ENCODE results near the gene RAPGEF5.

RAPGEF5 gene

GRCh38 chr7:22156205-22156604 is 200.7 kb downstream of the RAPGEF5 start:
- H3K4me3 Mint-ChIP-seq, result no peak overlapping the region
- H3K36me3 Mint-ChIP-seq (ENCODE audit: low read depth), result no peaks in the 10 kb centered on the region
- TF ChIP-seq, protein P1, sequence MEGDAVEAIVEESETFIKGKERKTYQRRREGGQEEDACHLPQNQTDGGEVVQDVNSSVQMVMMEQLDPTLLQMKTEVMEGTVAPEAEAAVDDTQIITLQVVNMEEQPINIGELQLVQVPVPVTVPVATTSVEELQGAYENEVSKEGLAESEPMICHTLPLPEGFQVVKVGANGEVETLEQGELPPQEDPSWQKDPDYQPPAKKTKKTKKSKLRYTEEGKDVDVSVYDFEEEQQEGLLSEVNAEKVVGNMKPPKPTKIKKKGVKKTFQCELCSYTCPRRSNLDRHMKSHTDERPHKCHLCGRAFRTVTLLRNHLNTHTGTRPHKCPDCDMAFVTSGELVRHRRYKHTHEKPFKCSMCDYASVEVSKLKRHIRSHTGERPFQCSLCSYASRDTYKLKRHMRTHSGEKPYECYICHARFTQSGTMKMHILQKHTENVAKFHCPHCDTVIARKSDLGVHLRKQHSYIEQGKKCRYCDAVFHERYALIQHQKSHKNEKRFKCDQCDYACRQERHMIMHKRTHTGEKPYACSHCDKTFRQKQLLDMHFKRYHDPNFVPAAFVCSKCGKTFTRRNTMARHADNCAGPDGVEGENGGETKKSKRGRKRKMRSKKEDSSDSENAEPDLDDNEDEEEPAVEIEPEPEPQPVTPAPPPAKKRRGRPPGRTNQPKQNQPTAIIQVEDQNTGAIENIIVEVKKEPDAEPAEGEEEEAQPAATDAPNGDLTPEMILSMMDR (IDR thresholded peaks at IDR 0.05; ENCODE audit: unreplicated experiment in 3 of 3), result no peak
- H3K27me3 Mint-ChIP-seq (ENCODE audit: low read depth), result no peaks in the 10 kb centered on the region
- H3K9me3 Mint-ChIP-seq, result no peaks in the 10 kb centered on the region
- no peaks in the 10 kb centered on the region for H3K4me1 Mint-ChIP-seq
- H3K27ac Mint-ChIP-seq, result no peak overlapping the region

DNA sequence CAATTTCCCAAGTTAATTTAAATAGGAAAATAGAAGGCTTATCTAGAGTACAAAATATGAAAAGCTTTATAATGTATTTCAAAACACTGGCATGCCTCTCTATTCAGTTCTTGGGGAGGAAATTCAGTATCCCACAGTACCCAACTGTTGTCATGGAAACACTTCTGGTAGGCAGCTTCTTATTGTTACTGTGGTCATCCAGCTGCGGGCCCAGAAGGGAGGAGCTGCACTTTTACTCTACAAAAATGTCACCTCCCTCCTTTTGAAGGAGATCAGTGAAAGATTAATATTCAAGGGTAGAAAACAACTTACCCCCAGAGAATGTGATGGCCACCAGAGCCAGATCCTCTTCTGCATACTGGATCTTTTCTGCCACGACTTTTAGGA is 202.8 kb downstream of the RAPGEF5 start:
- no peaks in the 10 kb centered on the region for H3K36me3 Mint-ChIP-seq (ENCODE audit: low read depth)
- TF ChIP-seq, protein P1 (IDR thresholded peaks at IDR 0.05; ENCODE audit: unreplicated experiment in 3 of 3), result no peak

DNA sequence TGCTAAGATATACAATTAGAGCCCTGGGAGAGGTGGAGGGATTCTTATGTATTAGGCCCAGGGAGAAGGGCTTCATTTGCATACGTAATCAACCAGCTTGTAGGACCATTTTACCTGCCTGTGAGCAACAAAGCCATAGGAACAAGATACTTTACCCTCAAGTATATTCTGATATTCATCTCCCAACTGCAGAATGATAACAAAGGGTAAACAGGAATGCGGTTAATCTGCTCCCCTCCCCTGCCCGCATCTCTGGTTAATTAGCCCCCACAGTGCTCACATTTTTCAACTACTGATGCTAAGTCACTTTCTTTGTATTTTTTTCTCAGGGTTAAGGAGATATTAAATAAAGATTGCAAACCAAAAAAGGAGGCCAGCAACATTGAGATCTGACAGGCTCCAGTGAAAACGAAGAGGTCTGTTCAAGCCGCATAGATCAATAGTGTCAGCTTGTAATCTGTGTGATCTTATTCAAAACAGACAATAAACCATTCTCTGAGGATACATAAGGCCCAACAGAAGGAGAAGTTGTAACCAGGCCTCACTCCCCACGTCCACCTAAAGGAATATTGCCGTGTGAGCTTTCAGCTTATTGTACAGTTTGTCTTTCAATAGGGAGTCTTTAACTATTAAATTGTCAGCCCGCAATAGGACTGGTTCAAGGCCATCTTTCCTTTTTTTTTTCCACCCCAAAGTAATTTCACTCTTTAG is 203.4 kb downstream of the RAPGEF5 start:
- no peaks in the 10 kb centered on the region for H3K4me1 Mint-ChIP-seq
- H3K9me3 Mint-ChIP-seq, result no peaks in the 10 kb centered on the region
- TF ChIP-seq, protein P1 (IDR thresholded peaks at IDR 0.05; ENCODE audit: unreplicated experiment in 3 of 3), result no peak
- H3K36me3 Mint-ChIP-seq (ENCODE audit: low read depth), result peaks cover 2% of the 10 kb centered on the region
- no peaks in the 10 kb centered on the region for H3K27me3 Mint-ChIP-seq (ENCODE audit: low read depth)
- peak overlapping the region in 2 of 3 experiments; percentile 42 to 55 for H3K27ac Mint-ChIP-seq
- no peak overlapping the region for H3K4me3 Mint-ChIP-seq

More for the DNA sequence above, 202.8 kb downstream of the RAPGEF5 start:
- no peaks in the 10 kb centered on the region for H3K4me1 Mint-ChIP-seq
- H3K9me3 Mint-ChIP-seq, result no peaks in the 10 kb centered on the region
- H3K27me3 Mint-ChIP-seq (ENCODE audit: low read depth), result no peaks in the 10 kb centered on the region
- peak overlapping the region in 1 of 3 experiments; percentile 42 for H3K27ac Mint-ChIP-seq
- no peak overlapping the region for H3K4me3 Mint-ChIP-seq

GRCh38 chr7:22152690-22153089 is 204.3 kb downstream of the RAPGEF5 start:
- Mint-ChIP-seq H3K27me3 (ENCODE audit: low read depth) (no peaks in the 10 kb centered on the region), H3K4me3 (no peak overlapping the region), H3K9me3 (no peaks in the 10 kb centered on the region), H3K4me1 (no peaks in the 10 kb centered on the region), H3K27ac (no peak overlapping the region), H3K36me3 (ENCODE audit: low read depth) (peaks cover 6% of the 10 kb centered on the region)
- TF ChIP-seq, protein P1 (IDR thresholded peaks at IDR 0.05; ENCODE audit: unreplicated experiment in 3 of 3), result no peak

DNA sequence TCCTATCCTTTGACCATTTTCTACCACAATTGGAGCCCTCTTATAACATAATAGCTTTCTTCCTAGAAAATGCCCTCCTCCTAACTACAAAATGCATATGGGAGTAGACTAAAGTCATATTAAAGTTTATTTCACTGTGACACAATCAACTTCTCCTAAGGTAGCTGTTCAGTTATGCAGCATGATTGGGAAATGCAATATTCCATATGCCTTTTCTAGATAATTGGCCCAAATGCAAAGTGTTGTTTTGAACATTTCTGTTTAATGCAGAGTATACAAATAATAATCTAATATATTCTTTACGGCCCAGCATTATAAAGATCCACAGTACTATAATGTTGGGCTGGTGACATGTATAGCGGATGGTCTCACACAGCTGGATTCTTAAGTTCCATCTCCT is 205.1 kb downstream of the RAPGEF5 start:
- Mint-ChIP-seq H3K27me3 (ENCODE audit: low read depth) (no peaks in the 10 kb centered on the region), H3K4me3 (no peak overlapping the region), H3K27ac (no peak overlapping the region), H3K9me3 (no peaks in the 10 kb centered on the region), H3K4me1 (peaks cover 4% of the 10 kb centered on the region), H3K36me3 (ENCODE audit: low read depth) (peaks cover 6% of the 10 kb centered on the region)
- TF ChIP-seq, protein P1 (IDR thresholded peaks at IDR 0.05; ENCODE audit: unreplicated experiment in 3 of 3), result no peak

GRCh38 chr7:22150221-22150620 is 206.7 kb downstream of the RAPGEF5 start:
- TF ChIP-seq, protein P1 (IDR thresholded peaks at IDR 0.05; ENCODE audit: unreplicated experiment in 3 of 3), result no peak
- no peaks in the 10 kb centered on the region for H3K9me3 Mint-ChIP-seq
- peaks cover 8% of the 10 kb centered on the region for H3K4me1 Mint-ChIP-seq
- no peaks in the 10 kb centered on the region for H3K27me3 Mint-ChIP-seq (ENCODE audit: low read depth)
- H3K27ac Mint-ChIP-seq, result no peak overlapping the region
- H3K36me3 Mint-ChIP-seq (ENCODE audit: low read depth), result peaks cover 6% of the 10 kb centered on the region
- no peak overlapping the region for H3K4me3 Mint-ChIP-seq
